BJ (cell line): ENCODE measurements around the gene SLX4. TPM values are rescaled to one million over a fixed set of nuclear protein-coding genes. Genes with fewer than 3 reads are reported as not detected.

Source experiments
- CTCF ChIA-PET: fragments of 350-600 bp; formaldehyde crosslinking; extraction: SDS; loops from one replicate; lab custom pipeline; 2021; ENCODE audit warnings: antibody characterized with exemption, inconsistent platforms; lab: Yijun Ruan, JAX
- POLR2A ChIA-PET: fragments of 300-600 bp; sonication (Branson Sonifier 250); formaldehyde crosslinking; extraction: SDS; loops from one replicate; lab custom pipeline; 2021; ENCODE audit warnings: antibody characterized with exemption; lab: Charles Lee
- DNase-seq: peaks from one replicate; pipeline ENCODE4 v3.0.0-alpha.2; 2011; ENCODE audit warnings: low read depth
- H3K27me3 ChIP-seq: 2 replicates; pipeline ENCODE4 v1.6.0; 2011; ENCODE audit warnings: low read length; ENCODE audit not compliant: control insufficient read depth, insufficient read depth
- H3K36me3 ChIP-seq: 2 replicates; pipeline ENCODE4 v1.5.1; 2011; ENCODE audit warnings: low read length; ENCODE audit not compliant: control insufficient read depth, insufficient read depth
- H3K4me3 ChIP-seq: 2 replicates; pipeline ENCODE4 v1.5.1; 2011; ENCODE audit warnings: low read depth, mild to moderate bottlenecking, control low read depth, low read length
- polyA plus RNA-seq: library from polyadenylated mRNA; depleted of rRNA; stranded (reverse); fragments of >200 nt; gene quantifications from 2 replicates; pipeline ENCODE4 v1.2.3, GENCODE V29; 2011
- TF ChIP-seq, protein P1 (sequence below): IDR thresholded peaks from 2 replicates; pipeline ENCODE4 v1.5.1; 2011; ENCODE audit warnings: low read depth, mild to moderate bottlenecking, control low read depth, inconsistent platforms, low read length, moderate library complexity; ENCODE audit not compliant: insufficient read depth

SLX4 gene
- polyA plus RNA-seq, 1 experiment, result 0.92 TPM

DNA sequence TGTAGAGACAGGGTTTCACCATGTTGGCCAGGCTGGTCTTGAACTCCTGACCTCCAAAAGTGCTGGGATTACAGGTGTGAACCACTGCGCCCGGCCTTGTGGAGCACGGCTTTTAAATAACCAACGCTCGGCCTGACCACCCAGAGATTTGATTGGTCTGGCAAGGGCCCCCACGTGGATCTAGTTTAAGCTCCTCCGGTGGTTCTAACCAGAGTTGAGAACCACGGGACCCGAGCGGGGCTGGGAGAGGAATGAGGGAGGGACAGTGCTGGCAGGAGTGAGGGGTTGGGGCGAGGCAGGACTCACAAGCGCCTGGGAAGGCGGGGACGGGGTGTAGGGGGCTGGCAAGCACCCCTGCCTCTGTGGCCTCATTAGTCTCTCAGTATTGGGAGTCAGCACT, 37.2 kb downstream of the SLX4 start:
- ChIA-PET CTCF (interaction anchor here (0.6 kb wide), 1 partner anchor 581 kb away, joined by 4 read pairs; no protein-coding TSS in a partner anchor), POLR2A (no interaction called here)
- TF ChIP-seq, protein P1, sequence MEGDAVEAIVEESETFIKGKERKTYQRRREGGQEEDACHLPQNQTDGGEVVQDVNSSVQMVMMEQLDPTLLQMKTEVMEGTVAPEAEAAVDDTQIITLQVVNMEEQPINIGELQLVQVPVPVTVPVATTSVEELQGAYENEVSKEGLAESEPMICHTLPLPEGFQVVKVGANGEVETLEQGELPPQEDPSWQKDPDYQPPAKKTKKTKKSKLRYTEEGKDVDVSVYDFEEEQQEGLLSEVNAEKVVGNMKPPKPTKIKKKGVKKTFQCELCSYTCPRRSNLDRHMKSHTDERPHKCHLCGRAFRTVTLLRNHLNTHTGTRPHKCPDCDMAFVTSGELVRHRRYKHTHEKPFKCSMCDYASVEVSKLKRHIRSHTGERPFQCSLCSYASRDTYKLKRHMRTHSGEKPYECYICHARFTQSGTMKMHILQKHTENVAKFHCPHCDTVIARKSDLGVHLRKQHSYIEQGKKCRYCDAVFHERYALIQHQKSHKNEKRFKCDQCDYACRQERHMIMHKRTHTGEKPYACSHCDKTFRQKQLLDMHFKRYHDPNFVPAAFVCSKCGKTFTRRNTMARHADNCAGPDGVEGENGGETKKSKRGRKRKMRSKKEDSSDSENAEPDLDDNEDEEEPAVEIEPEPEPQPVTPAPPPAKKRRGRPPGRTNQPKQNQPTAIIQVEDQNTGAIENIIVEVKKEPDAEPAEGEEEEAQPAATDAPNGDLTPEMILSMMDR, result no peak
- H3K36me3 ChIP-seq, result no peaks in the 10 kb centered on the region
- no peaks in the 10 kb centered on the region for H3K27me3 ChIP-seq
- no peak overlapping the region for H3K4me3 ChIP-seq
- DNase-seq, result no peak

GRCh38 chr16:3573146-3573815, 38.1 kb downstream of the SLX4 start:
- no peak for DNase-seq
- Histone ChIP-seq H3K27me3 (no peaks in the 10 kb centered on the region), H3K4me3 (no peak overlapping the region), H3K36me3 (no peaks in the 10 kb centered on the region)
- CTCF ChIA-PET, result interaction anchor here (0.6 to 1.1 kb wide), 2 partner anchors 17 to 47 kb away, joined by 4 to 5 read pairs; no protein-coding TSS in a partner anchor
- POLR2A ChIA-PET, result no interaction called here
- TF ChIP-seq, protein P1, result no peak

GRCh38 chr16:3570420-3571062, 40.9 kb downstream of the SLX4 start:
- CTCF ChIA-PET, result no interaction called here

DNA sequence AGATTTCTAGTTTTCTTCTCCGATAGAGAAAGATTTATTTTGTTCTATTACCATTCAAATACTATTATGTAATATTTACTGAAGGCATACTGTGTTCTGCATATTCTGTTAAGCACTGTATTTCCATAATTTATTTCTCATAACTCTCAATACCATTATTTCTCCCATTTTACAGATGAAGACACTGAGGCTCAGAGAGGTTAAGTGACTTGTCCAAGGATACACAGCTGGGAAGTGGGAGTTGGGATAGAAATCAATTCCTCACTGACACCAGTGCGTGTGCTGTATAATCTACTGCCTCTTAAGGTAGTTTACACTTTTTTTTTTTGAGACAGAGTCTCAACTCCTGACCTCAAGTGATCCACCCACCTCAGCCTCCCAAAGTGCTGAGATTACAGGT, 41.6 kb downstream of the SLX4 start:
- no peak for DNase-seq
- CTCF ChIA-PET, result no interaction called here

More at GRCh38 chr16:3570420-3571062, 40.9 kb downstream of the SLX4 start:
- Histone ChIP-seq H3K36me3 (no peaks in the 10 kb centered on the region), H3K27me3 (no peaks in the 10 kb centered on the region), H3K4me3 (no peak overlapping the region)
- POLR2A ChIA-PET, result no interaction called here
- no peak for DNase-seq
- TF ChIP-seq, protein P1, result no peak

DNA sequence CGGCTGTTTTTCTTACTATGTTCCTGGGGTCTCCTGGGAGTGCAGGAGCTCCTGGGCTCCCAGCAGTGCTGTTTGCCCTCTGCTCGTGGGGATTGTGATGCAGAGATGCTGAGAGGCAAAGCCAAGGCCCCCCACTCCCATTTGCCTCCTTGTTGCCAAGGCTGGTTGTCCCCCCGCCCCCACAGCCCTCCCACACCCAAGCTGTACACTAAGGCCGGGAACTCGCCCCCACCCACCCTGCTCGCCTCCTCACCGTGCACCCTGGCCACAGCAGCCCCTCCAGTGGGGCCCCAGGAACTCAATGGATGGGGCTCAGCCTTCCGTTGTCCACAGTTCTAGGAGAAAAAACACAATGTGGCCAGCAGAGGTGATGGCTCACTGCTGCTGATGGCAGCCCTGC, 44.4 kb downstream of the SLX4 start:
- ChIA-PET POLR2A (no interaction called here), CTCF (no interaction called here)
- TF ChIP-seq, protein P1, result no peak
- no peak for DNase-seq
- no peaks in the 10 kb centered on the region for H3K27me3 ChIP-seq
- no peaks in the 10 kb centered on the region for H3K36me3 ChIP-seq
- H3K4me3 ChIP-seq, result no peak overlapping the region

More for the DNA sequence above, 41.6 kb downstream of the SLX4 start:
- Histone ChIP-seq H3K27me3 (no peaks in the 10 kb centered on the region), H3K36me3 (no peaks in the 10 kb centered on the region), H3K4me3 (no peak overlapping the region)
- POLR2A ChIA-PET, result no interaction called here
- TF ChIP-seq, protein P1, result no peak
